Activated T-cell treated with anti-CD3 and anti-CD28 coated beads, Interleukin-2, amount 50 U/mL, for 24 hours (primary cell): ENCODE measurements around the gene SFPQ.
A peak's percentile ranks its signal among the peaks of the same experiment; 100 is the strongest.

Source experiments
- DNase-seq: peaks from one replicate; pipeline ENCODE4 v3.0.0-alpha.2; 2020
- H3K27ac Mint-ChIP-seq: 2 replicates; pipeline ENCODE4 v1.8.0; 2020; ENCODE audit warnings: mild to moderate bottlenecking, mixed read lengths
- H3K27me3 Mint-ChIP-seq: 2 replicates; pipeline ENCODE4 v1.8.0; 2020; ENCODE audit warnings: mixed read lengths
- H3K36me3 Mint-ChIP-seq: 2 replicates; pipeline ENCODE4 v1.8.0; 2020; ENCODE audit warnings: low read depth, mixed read lengths
- H3K4me1 Mint-ChIP-seq: 2 replicates; pipeline ENCODE4 v1.8.0; 2020; ENCODE audit warnings: low read depth, mixed read lengths
- H3K4me3 Mint-ChIP-seq: 2 replicates; pipeline ENCODE4 v1.8.0; 2020; ENCODE audit warnings: mild to moderate bottlenecking, moderate library complexity, mixed read lengths
- H3K9me3 Mint-ChIP-seq: 2 replicates; pipeline ENCODE4 v1.8.0; 2020; ENCODE audit warnings: mixed read lengths

SFPQ gene

DNA sequence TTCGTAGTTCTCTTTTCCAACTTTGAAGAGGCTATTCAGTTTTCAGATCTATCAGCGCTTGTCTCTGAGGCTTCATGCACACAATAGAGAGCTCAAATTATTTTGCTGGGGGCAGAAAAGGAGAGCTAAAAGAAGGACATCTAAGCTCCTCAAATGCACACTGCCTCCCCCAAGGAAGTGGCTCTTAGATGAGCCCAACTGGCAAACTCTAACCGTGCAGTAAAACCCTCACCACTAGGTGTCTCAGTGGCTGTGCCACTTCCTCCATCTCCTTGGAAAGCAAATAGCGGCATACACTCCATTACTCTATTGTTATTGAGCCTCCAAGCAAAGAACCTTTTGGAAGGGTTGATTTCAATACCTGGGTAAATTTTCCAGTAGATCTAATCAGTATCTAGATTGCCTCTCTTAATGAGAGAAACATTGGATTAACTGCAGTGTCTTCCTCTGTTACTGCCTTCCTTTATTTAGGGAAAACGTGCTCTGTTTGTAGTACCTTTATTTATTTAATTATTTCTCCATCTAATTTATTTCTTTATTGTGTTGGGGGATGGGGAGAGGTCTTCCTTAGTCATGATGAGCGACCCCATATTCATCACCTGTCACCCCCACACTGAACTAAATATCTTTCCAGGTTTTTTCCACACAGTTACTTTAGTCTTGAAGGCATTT is 9.2 kb upstream of the SFPQ start:
- H3K4me1 Mint-ChIP-seq = peaks cover 8% of the 10 kb centered on the region
- H3K27me3 Mint-ChIP-seq = peaks cover 3% of the 10 kb centered on the region
- H3K27ac Mint-ChIP-seq = no peak overlapping the region
- no peaks in the 10 kb centered on the region for H3K9me3 Mint-ChIP-seq
- peak; percentile 60 for DNase-seq
- no peak overlapping the region for H3K4me3 Mint-ChIP-seq
- H3K36me3 Mint-ChIP-seq = no peaks in the 10 kb centered on the region

DNA sequence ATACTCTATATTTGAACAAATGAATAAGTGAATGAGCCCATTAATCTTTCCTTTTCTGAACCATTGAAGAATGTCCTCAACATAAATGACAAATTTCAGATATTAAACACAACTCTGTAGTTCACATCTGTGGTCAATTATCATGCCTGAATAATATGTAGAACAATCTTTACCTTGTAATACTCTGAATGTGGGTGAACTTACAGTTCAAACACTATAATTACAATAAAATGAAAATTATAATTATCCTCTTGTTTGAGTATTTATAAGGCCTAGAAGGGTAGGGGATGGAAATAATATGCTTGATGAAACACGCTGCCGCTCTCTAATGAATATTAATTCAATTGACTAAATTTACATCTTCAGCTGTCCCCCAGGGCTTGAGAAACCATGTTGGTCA is 8.7 kb upstream of the SFPQ start:
- Mint-ChIP-seq H3K36me3 (no peaks in the 10 kb centered on the region), H3K4me1 (peaks cover 8% of the 10 kb centered on the region), H3K4me3 (no peak overlapping the region), H3K27me3 (peaks cover 3% of the 10 kb centered on the region), H3K9me3 (no peaks in the 10 kb centered on the region), H3K27ac (no peak overlapping the region)
- DNase-seq = no peak

GRCh38 chr1:35192056-35192852 is 691 bp downstream of the SFPQ start:
- peaks cover 45% of the 10 kb centered on the region for H3K4me1 Mint-ChIP-seq
- H3K9me3 Mint-ChIP-seq = no peaks in the 10 kb centered on the region
- H3K36me3 Mint-ChIP-seq = peaks cover 51% of the 10 kb centered on the region
- H3K27ac Mint-ChIP-seq = peak overlapping the region; percentile 99
- no peaks in the 10 kb centered on the region for H3K27me3 Mint-ChIP-seq
- H3K4me3 Mint-ChIP-seq = peak overlapping the region; percentile 95
- peak; percentile 93 for DNase-seq

GRCh38 chr1:35191429-35192055 is 1.4 kb downstream of the SFPQ start:
- no peak for DNase-seq
- Mint-ChIP-seq H3K4me3 (peak overlapping the region; percentile 95), H3K4me1 (peaks cover 52% of the 10 kb centered on the region), H3K27me3 (no peaks in the 10 kb centered on the region), H3K36me3 (peaks cover 58% of the 10 kb centered on the region), H3K27ac (peak overlapping the region; percentile 94), H3K9me3 (no peaks in the 10 kb centered on the region)

- peak overlapping the region; percentile 94 for H3K27ac Mint-ChIP-seq
- DNase-seq = no peak
- peaks cover 66% of the 10 kb centered on the region for H3K36me3 Mint-ChIP-seq
- peak overlapping the region; percentile 95 for H3K4me3 Mint-ChIP-seq
- no peaks in the 10 kb centered on the region for H3K9me3 Mint-ChIP-seq
- H3K4me1 Mint-ChIP-seq = peaks cover 59% of the 10 kb centered on the region
- H3K27me3 Mint-ChIP-seq = no peaks in the 10 kb centered on the region
These were observed 2.2 kb downstream of the SFPQ start for GRCh38 chr1:35190784-35191183.

DNA sequence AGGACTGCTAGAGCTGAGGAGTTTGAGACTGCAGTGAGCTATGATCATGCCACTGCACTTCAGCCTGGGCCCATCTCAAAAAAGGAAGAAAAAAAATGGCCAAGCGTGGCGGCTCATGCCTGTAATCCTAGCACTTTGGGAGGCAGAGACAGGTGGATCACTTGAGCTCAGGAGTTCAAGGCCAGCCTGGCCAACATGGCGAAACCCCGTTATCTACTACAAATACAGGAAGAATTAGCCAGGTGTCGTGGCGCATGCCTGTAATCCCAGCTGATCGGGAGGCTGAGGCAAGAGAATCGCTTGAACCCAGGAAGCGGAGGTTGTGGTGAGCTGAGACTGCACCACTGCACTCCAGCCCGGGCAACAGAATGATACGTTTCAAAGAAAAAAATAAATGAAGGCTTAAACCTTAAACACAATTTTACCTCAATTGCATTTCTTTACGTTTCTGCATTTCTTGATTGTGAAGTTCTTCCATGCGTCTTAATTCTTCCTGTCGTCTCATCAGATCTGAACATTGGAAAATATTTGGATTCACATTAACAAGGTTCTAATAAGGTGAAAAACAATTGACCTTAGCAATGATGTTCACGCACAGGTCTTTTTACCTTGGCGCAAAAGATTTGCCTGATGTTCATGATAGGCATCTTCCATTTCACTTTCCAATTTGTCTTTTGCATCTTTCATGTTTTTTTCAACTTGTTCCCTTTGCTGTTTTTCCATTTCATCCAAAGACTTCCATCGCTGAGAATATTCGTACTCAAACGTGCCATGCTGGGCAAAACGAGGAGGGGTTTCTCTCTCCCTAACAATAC is 4.2 kb downstream of the SFPQ start:
- Mint-ChIP-seq H3K4me3 (peak overlapping the region; percentile 95), H3K36me3 (peaks cover 86% of the 10 kb centered on the region), H3K27ac (peak overlapping the region; percentile 94), H3K4me1 (peaks cover 78% of the 10 kb centered on the region), H3K27me3 (no peaks in the 10 kb centered on the region), H3K9me3 (no peaks in the 10 kb centered on the region)
- DNase-seq = no peak

- Mint-ChIP-seq H3K9me3 (no peaks in the 10 kb centered on the region), H3K4me1 (peaks cover 81% of the 10 kb centered on the region), H3K27ac (peak overlapping the region; percentile 94)
These were observed 5.1 kb downstream of the SFPQ start for GRCh38 chr1:35187816-35188342.

GRCh38 chr1:35186239-35186638 is 6.7 kb downstream of the SFPQ start:
- no peak for DNase-seq
- Mint-ChIP-seq H3K4me3 (peak overlapping the region; percentile 95), H3K36me3 (peaks cover 100% of the 10 kb centered on the region), H3K27me3 (no peaks in the 10 kb centered on the region), H3K27ac (peak overlapping the region; percentile 94), H3K4me1 (peaks cover 97% of the 10 kb centered on the region), H3K9me3 (no peaks in the 10 kb centered on the region)

More at GRCh38 chr1:35187816-35188342, 5.1 kb downstream of the SFPQ start:
- no peak for DNase-seq
- H3K4me3 Mint-ChIP-seq = peak overlapping the region; percentile 95
- H3K27me3 Mint-ChIP-seq = no peaks in the 10 kb centered on the region
- peaks cover 93% of the 10 kb centered on the region for H3K36me3 Mint-ChIP-seq

- no peak for DNase-seq
These were observed 7.7 kb downstream of the SFPQ start for GRCh38 chr1:35185200-35185599.

GRCh38 chr1:35184495-35185199 is 8.3 kb downstream of the SFPQ start:
- H3K4me3 Mint-ChIP-seq = peak overlapping the region; percentile 95
- no peaks in the 10 kb centered on the region for H3K9me3 Mint-ChIP-seq
- peak overlapping the region; percentile 94 for H3K27ac Mint-ChIP-seq
- peaks cover 100% of the 10 kb centered on the region for H3K36me3 Mint-ChIP-seq
- DNase-seq = no peak
- no peaks in the 10 kb centered on the region for H3K27me3 Mint-ChIP-seq
- peaks cover 100% of the 10 kb centered on the region for H3K4me1 Mint-ChIP-seq

More at GRCh38 chr1:35185200-35185599, 7.7 kb downstream of the SFPQ start:
- Mint-ChIP-seq H3K27me3 (no peaks in the 10 kb centered on the region), H3K4me3 (peak overlapping the region; percentile 95), H3K36me3 (peaks cover 100% of the 10 kb centered on the region), H3K4me1 (peaks cover 100% of the 10 kb centered on the region), H3K9me3 (no peaks in the 10 kb centered on the region), H3K27ac (peak overlapping the region; percentile 94)

- Mint-ChIP-seq H3K36me3 (peaks cover 100% of the 10 kb centered on the region), H3K4me3 (peak overlapping the region; percentile 40), H3K27me3 (no peaks in the 10 kb centered on the region), H3K4me1 (peaks cover 88% of the 10 kb centered on the region), H3K9me3 (no peaks in the 10 kb centered on the region), H3K27ac (peak overlapping the region; percentile 94)
- no peak for DNase-seq
These were observed 11.0 kb downstream of the SFPQ start for GRCh38 chr1:35181790-35182455.

DNA sequence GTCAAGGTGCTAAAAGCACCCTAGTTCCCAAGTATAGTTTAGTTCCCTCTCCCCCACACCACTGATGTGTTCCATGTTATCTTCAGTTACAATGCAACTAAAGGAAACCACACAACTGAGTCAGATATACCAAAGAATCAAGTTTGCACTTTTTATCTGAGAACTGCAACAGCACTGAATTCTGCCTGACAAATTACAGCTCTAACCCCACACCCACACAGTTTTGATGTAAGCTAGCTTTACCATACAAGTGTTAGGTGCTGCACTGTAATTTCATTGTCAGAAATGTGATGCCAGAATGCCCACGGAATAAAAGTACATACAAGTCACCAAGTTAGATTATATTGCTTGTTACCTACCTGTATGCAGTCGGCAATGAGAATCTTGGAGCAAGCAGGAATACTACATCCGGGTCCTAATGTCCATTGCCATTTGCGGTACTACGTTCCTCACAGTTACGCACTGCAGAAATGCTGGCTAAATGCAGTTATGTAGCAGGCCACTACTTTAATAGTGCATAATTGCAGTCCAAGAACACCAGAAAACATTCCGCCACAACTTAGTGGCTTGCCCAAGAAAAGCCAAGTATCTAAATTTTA is 12.1 kb downstream of the SFPQ start:
- H3K27me3 Mint-ChIP-seq = no peaks in the 10 kb centered on the region
- no peaks in the 10 kb centered on the region for H3K9me3 Mint-ChIP-seq
- H3K36me3 Mint-ChIP-seq = peaks cover 100% of the 10 kb centered on the region
- H3K4me1 Mint-ChIP-seq = peaks cover 77% of the 10 kb centered on the region
- H3K4me3 Mint-ChIP-seq = peak overlapping the region; percentile 27
- peak overlapping the region; percentile 94 for H3K27ac Mint-ChIP-seq
- no peak for DNase-seq

- Mint-ChIP-seq H3K4me1 (peaks cover 69% of the 10 kb centered on the region), H3K4me3 (peak overlapping the region; percentile 2), H3K27me3 (no peaks in the 10 kb centered on the region), H3K9me3 (no peaks in the 10 kb centered on the region), H3K27ac (peak overlapping the region; percentile 94), H3K36me3 (peaks cover 100% of the 10 kb centered on the region)
- DNase-seq = no peak
These were observed 13.0 kb downstream of the SFPQ start for GRCh38 chr1:35179908-35180307.
